Activated B cell treated with CpG ODN at 0.5 μM for 24 hours (primary cell): ENCODE data around the gene HOXD3. TPM values are rescaled to one million over a fixed set of nuclear protein-coding genes. Genes with fewer than 3 reads are reported as not detected.

ENCODE experiments used
- ATAC-seq: fragments of 200-7000 bp; cut with Tn5 transposase; one replicate; pipeline ENCODE4 v1.10.0; 2021; ENCODE audit warnings: low read depth, mild to moderate bottlenecking, moderate library complexity
- CTCF ChIA-PET: fragments of 350-600 bp; sonication (Branson Sonifier 250); formaldehyde crosslinking; loops from one replicate; lab custom pipeline; 2021; ENCODE audit warnings: antibody characterized with exemption; lab: Charles Lee
- POLR2A ChIA-PET: fragments of 350-600 bp; sonication (Branson Sonifier 250); formaldehyde crosslinking; loops from one replicate; lab custom pipeline; 2021; ENCODE audit warnings: antibody characterized with exemption; lab: Charles Lee
- DNase-seq: peaks from one replicate; pipeline ENCODE4 v3.0.0; 2022
- H3K27ac Mint-ChIP-seq: one replicate; pipeline ENCODE4 v1.8.0; 2020; ENCODE audit warnings: mixed read lengths
- H3K27me3 Mint-ChIP-seq: one replicate; pipeline ENCODE4 v1.8.0; 2021; ENCODE audit warnings: mixed read lengths
- H3K36me3 Mint-ChIP-seq: one replicate; pipeline ENCODE4 v1.8.0; 2021; ENCODE audit warnings: low read depth, mixed read lengths
- H3K4me1 Mint-ChIP-seq: one replicate; pipeline ENCODE4 v1.8.0; 2021; ENCODE audit warnings: mixed read lengths
- H3K4me3 Mint-ChIP-seq: one replicate; pipeline ENCODE4 v1.8.0; 2020; ENCODE audit warnings: mild to moderate bottlenecking, mixed read lengths
- H3K9me3 Mint-ChIP-seq: one replicate; pipeline ENCODE4 v1.8.0; 2020; ENCODE audit warnings: mixed read lengths
- intact Hi-C: fragments of 100-400 bp; cut with micrococcal nuclease; formaldehyde crosslinking; loops from one replicate; pipeline ENCODE4 v1.15.1; 2024
- total RNA-seq: library from RNA; stranded (reverse); gene quantifications from 2 replicates; pipeline ENCODE4 v1.2.3, GENCODE V29; 2022
- TF ChIP-seq, protein P1 (sequence below): fragments of 200-600 bp; IDR thresholded peaks from one replicate; pipeline ENCODE4 v1.8.0; 2022; ENCODE audit warnings: antibody characterized with exemption, mild to moderate bottlenecking

HOXD3 gene
- total RNA-seq, 1 donor from 2014 or later = not detected

GRCh38 chr2:176142281-176142680 is 14.8 kb upstream of the HOXD3 start:
- DNase-seq (no peak), ATAC-seq (no peak)
- no peaks in the 10 kb centered on the region for H3K36me3 Mint-ChIP-seq
- intact Hi-C loops = loop anchor here (5.0 kb wide), 2 partner anchors 510 to 1005 kb away; no protein-coding TSS in a partner anchor
- CTCF ChIA-PET = interaction anchor here (1.3 kb wide), 1 partner anchor 313 kb away, joined by 4 read pairs; no protein-coding TSS in a partner anchor
- no peak overlapping the region for H3K27ac Mint-ChIP-seq
- TF ChIP-seq, protein P1, sequence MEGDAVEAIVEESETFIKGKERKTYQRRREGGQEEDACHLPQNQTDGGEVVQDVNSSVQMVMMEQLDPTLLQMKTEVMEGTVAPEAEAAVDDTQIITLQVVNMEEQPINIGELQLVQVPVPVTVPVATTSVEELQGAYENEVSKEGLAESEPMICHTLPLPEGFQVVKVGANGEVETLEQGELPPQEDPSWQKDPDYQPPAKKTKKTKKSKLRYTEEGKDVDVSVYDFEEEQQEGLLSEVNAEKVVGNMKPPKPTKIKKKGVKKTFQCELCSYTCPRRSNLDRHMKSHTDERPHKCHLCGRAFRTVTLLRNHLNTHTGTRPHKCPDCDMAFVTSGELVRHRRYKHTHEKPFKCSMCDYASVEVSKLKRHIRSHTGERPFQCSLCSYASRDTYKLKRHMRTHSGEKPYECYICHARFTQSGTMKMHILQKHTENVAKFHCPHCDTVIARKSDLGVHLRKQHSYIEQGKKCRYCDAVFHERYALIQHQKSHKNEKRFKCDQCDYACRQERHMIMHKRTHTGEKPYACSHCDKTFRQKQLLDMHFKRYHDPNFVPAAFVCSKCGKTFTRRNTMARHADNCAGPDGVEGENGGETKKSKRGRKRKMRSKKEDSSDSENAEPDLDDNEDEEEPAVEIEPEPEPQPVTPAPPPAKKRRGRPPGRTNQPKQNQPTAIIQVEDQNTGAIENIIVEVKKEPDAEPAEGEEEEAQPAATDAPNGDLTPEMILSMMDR = no peak
- H3K27me3 Mint-ChIP-seq = peaks cover 77% of the 10 kb centered on the region
- no peak overlapping the region for H3K4me3 Mint-ChIP-seq
- POLR2A ChIA-PET = no interaction called here
- peaks cover 7% of the 10 kb centered on the region for H3K9me3 Mint-ChIP-seq
- H3K4me1 Mint-ChIP-seq = peaks cover 10% of the 10 kb centered on the region

DNA sequence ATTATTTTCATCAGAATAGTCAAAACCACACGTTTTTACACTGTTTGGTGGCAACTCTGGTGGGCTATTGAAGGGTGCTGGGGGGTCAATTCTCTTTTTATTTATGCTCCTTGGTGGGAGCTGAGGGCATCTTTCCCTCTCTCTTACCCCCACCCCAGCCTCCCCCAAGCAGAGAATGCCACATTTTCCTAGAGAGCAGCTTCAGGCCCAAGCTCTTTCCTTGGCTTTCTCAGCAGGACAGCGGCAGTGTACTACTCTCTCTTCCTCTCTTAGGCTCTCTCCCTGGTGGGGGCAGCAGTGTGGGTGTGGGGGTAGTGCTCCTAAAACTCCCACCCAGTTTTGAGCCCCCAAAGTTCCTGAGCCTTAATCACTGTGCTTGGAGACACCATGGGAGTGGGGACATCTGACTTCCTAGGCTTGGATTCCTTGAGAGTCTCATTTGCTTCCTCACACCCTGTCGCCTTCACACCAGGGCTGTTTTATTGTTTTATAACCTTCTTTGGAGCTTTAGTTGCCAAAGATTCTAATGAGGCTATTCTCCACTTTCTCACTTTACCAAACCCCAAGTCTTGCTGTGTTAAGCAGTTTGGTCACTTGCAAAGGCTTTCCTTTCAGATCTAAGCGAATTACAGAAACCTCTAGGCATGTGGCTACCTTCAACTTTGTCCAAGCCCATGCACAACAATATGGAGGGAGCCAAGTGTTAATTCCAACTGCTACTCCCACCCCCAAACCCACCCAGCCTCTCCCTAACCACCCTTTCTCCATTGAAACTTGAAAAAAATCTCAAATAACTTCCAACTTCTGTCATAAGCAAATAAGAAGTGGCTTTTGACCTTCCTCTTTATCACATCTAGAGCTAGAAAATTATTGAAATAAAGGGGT is 11.8 kb upstream of the HOXD3 start:
- Mint-ChIP-seq H3K9me3 (no peaks in the 10 kb centered on the region), H3K4me1 (peaks cover 8% of the 10 kb centered on the region), H3K4me3 (no peak overlapping the region), H3K27ac (no peak overlapping the region), H3K36me3 (no peaks in the 10 kb centered on the region), H3K27me3 (peaks cover 79% of the 10 kb centered on the region)
- intact Hi-C loops = no loop called here
- no peak for DNase-seq
- ChIA-PET CTCF (no interaction called here), POLR2A (no interaction called here)
- ATAC-seq = no peak
- TF ChIP-seq, protein P1 = no peak

DNA sequence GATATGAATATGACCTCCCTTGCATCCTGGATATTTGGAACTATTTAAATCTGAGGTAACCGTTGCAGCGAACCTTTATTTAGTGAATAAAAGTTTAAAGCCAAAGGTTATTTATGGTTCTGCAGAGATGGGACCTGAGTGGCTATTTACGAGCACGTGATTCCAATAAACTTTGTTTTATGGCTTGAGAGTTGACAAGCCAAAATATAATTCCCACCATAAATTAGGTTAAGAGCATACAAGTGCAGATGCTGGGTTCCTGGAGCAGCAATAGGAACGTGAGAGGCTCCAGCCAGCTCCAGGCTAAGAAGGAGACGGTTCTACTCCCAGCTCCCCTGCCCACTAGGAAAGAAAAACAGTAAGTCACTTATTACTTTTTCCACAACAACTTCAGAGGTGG is 11.0 kb upstream of the HOXD3 start:
- ATAC-seq (no peak), DNase-seq (no peak)
- Mint-ChIP-seq H3K27me3 (peaks cover 83% of the 10 kb centered on the region), H3K27ac (no peak overlapping the region), H3K36me3 (no peaks in the 10 kb centered on the region), H3K9me3 (no peaks in the 10 kb centered on the region), H3K4me3 (no peak overlapping the region), H3K4me1 (peaks cover 3% of the 10 kb centered on the region)
- intact Hi-C loops = no loop called here
- CTCF ChIA-PET = no interaction called here
- POLR2A ChIA-PET = no interaction called here
- TF ChIP-seq, protein P1 = no peak

- ChIA-PET CTCF (no interaction called here), POLR2A (no interaction called here)
- Mint-ChIP-seq H3K4me1 (no peaks in the 10 kb centered on the region), H3K27me3 (peaks cover 82% of the 10 kb centered on the region), H3K4me3 (no peak overlapping the region), H3K27ac (no peak overlapping the region), H3K9me3 (no peaks in the 10 kb centered on the region), H3K36me3 (no peaks in the 10 kb centered on the region)
- ATAC-seq (no peak), DNase-seq (no peak)
- TF ChIP-seq, protein P1 = no peak
- intact Hi-C loops = no loop called here
Measured at GRCh38 chr2:176146645-176147044, 10.5 kb upstream of the HOXD3 start.

DNA sequence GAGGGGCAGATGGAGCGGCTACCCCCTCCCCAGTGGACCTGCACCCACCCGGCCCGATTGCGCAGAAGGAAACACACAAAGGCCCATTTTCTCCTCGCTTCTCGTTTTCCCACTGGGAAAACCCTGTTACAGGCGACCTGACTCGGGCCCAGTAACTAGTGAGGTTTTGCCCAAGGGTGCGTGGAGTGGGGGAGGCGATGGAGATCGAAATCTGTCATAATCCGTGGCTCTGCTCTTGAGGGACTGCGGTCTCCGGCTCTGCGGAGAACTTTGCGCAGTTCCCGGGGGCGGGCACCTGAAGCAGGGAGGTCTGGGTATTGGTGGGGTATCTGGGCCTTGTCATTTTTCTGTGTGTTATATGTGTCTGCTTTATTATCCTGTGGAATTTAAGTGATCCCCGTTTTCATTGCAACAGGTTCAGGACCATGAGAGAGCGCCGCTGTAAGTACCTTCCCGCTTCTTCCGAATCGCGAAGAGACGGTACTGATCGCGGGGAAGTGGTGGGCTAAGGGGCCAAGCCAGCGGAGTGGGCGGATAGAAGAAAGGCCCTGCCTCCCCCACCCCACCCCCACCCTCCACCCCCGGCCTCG is 9.8 kb upstream of the HOXD3 start:
- CTCF ChIA-PET = no interaction called here
- Mint-ChIP-seq H3K27ac (no peak overlapping the region), H3K4me3 (no peak overlapping the region), H3K27me3 (peaks cover 75% of the 10 kb centered on the region), H3K9me3 (no peaks in the 10 kb centered on the region), H3K4me1 (no peaks in the 10 kb centered on the region), H3K36me3 (no peaks in the 10 kb centered on the region)
- intact Hi-C loops = no loop called here
- DNase-seq (no peak), ATAC-seq (no peak)
- POLR2A ChIA-PET = no interaction called here
- TF ChIP-seq, protein P1 = no peak
